Measurements from ENCODE around the gene INKA2. TPM values are rescaled to one million over a fixed set of nuclear protein-coding genes. Genes with fewer than 3 reads are reported as not detected.
A peak's percentile ranks its signal among the peaks of the same experiment; 100 is the strongest.

The INKA2 gene
- total RNA-seq, 1 experiment from 2014 or later, result 12.3 TPM

DNA sequence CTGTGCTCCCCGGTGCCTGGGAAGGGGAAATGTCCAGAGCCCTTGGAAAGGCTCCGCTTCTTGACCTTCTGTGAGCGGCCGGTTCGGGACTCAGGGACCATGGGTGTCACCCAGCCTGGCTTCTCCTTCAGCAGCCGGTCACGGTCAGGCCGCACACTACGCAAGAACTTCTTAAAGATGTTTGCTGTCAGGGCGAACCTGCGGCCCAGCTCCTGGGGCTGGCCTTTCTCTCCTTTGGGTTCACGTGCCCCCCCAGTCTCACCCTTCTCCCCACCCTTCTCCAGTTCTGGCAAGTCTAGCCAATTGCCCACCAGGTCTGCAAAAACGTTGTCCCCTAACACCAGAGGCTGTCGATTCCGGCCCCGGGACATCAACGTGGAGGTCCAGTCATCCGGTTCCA is 12.1 kb downstream of the INKA2 start:
- Histone ChIP-seq H3K23me2 (ENCODE audit: insufficient read length, low read depth, low read length, poor library complexity, severe bottlenecking) (no peaks in the 10 kb centered on the region), H3K9ac (ENCODE audit: extremely low read depth, insufficient read length, low read length) (no peak overlapping the region), H3K18ac (ENCODE audit: insufficient read length, low read depth, low read length) (no peak overlapping the region), H2AK5ac (ENCODE audit: insufficient read length, low read length) (no peak overlapping the region), H2AFZ (ENCODE audit: low read length) (no peak overlapping the region), H3K9me3 (ENCODE audit: control insufficient read depth, low read depth, low read length) (no peaks in the 10 kb centered on the region), H4K5ac (ENCODE audit: insufficient read length, low read depth, low read length) (no peak overlapping the region), H3K56ac (ENCODE audit: insufficient read length, low read depth, low read length) (no peak overlapping the region), H2BK120ac (ENCODE audit: low read depth, low read length, poor library complexity, severe bottlenecking) (no peak overlapping the region), H4K20me1 (ENCODE audit: control insufficient read depth, insufficient read depth, insufficient read length) (peaks cover 2% of the 10 kb centered on the region), H3K23ac (ENCODE audit: insufficient read length, low read depth, low read length) (no peak overlapping the region), H3K4ac (ENCODE audit: low read depth, low read length) (no peak overlapping the region), H2BK15ac (ENCODE audit: low read depth, low read length) (no peak overlapping the region), H2BK5ac (ENCODE audit: insufficient read length, low read length) (no peak overlapping the region), H2BK12ac (ENCODE audit: insufficient read length, low read depth, low read length) (no peak overlapping the region), H3K27me3 (ENCODE audit: insufficient read depth, low read length) (no peaks in the 10 kb centered on the region), H3K79me2 (ENCODE audit: insufficient read depth, low read length) (no peaks in the 10 kb centered on the region), H3K27ac (ENCODE audit: insufficient read length, low read depth, low read length) (no peak overlapping the region), H4K8ac (replicated peaks; ENCODE audit: insufficient read length, low read depth, low read length) (no peak overlapping the region), H3K14ac (ENCODE audit: insufficient read depth, low read length) (no peak overlapping the region), H3T11ph (ENCODE audit: low read length) (no peak overlapping the region), H4K91ac (ENCODE audit: insufficient read length, low read depth, low read length) (no peak overlapping the region), H2BK20ac (ENCODE audit: low read depth, low read length, poor library complexity, severe bottlenecking) (no peak overlapping the region), H3K79me1 (ENCODE audit: insufficient read depth, low read depth, low read length, poor library complexity, severe bottlenecking) (peaks cover 2% of the 10 kb centered on the region), H3K4me2 (ENCODE audit: insufficient read depth, insufficient read length, low read length) (no peak overlapping the region), H3K4me1 (ENCODE audit: insufficient read depth, low read length) (peaks cover 6% of the 10 kb centered on the region; the same call in 1 of the 2 replicates)
- Mint-ChIP-seq H3K4me1 (peaks cover 33 to 37% of the 10 kb centered on the region in 2 experiments), H3K27me3 (ENCODE audit: low read depth) (peaks cover 1% of the 10 kb centered on the region; the same call in 1 of the 2 replicates), H3K9me3 (no peaks in the 10 kb centered on the region; a peak in 1 of 5 replicates), H3K27ac (peak overlapping the region in 1 of 3 experiments; percentile 40; a peak in 1 of 7 replicates), H3K4me3 (no peak overlapping the region), H3K36me3 (ENCODE audit: insufficient read depth in 1 of 3, low read depth in 3 of 3) (peaks cover 2 to 4% (median 3%) of the 10 kb centered on the region in 3 experiments; a peak in 4 of 7 replicates)
- TF ChIP-seq, protein P1, sequence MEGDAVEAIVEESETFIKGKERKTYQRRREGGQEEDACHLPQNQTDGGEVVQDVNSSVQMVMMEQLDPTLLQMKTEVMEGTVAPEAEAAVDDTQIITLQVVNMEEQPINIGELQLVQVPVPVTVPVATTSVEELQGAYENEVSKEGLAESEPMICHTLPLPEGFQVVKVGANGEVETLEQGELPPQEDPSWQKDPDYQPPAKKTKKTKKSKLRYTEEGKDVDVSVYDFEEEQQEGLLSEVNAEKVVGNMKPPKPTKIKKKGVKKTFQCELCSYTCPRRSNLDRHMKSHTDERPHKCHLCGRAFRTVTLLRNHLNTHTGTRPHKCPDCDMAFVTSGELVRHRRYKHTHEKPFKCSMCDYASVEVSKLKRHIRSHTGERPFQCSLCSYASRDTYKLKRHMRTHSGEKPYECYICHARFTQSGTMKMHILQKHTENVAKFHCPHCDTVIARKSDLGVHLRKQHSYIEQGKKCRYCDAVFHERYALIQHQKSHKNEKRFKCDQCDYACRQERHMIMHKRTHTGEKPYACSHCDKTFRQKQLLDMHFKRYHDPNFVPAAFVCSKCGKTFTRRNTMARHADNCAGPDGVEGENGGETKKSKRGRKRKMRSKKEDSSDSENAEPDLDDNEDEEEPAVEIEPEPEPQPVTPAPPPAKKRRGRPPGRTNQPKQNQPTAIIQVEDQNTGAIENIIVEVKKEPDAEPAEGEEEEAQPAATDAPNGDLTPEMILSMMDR (conservative IDR thresholded peaks at IDR 0.05), result no peak
- DNase-seq, result no peak
- WGBS (ENCODE audit: extremely low coverage, insufficient read length, low lambda C conversion rate), result no CpG with 5 or more reads among the region's 18 CpGs
